Globus pallidus (tissue), 1 donor: ENCODE results near the gene NR1D1.

Source experiments
- DNase-seq: peaks from one replicate; pipeline ENCODE4 v3.0.0-alpha.2; 2015; ENCODE audit warnings: low spot score

NR1D1 gene

GRCh38 chr17:40075201-40075941, 25.0 kb downstream of the NR1D1 start:
- DNase-seq: peak; percentile 89

GRCh38 chr17:40074871-40075200, 25.6 kb downstream of the NR1D1 start:
- no peak for DNase-seq

GRCh38 chr17:40074175-40074512, 26.2 kb downstream of the NR1D1 start:
- DNase-seq: no peak

GRCh38 chr17:40073454-40074174, 26.8 kb downstream of the NR1D1 start:
- DNase-seq: peak; percentile 67

GRCh38 chr17:40072735-40073346, 27.5 kb downstream of the NR1D1 start:
- no peak for DNase-seq

- peak; percentile 97 for DNase-seq
Measured at GRCh38 chr17:40072040-40072734, 28.2 kb downstream of the NR1D1 start.

GRCh38 chr17:40071313-40072039, 28.9 kb downstream of the NR1D1 start:
- peak; percentile 82 for DNase-seq

GRCh38 chr17:40070709-40071312, 29.6 kb downstream of the NR1D1 start:
- DNase-seq: no peak

GRCh38 chr17:40069751-40070708, 30.4 kb downstream of the NR1D1 start:
- DNase-seq: peak; percentile 57

GRCh38 chr17:40068917-40069750, 31.3 kb downstream of the NR1D1 start:
- peak; percentile 96 for DNase-seq

- DNase-seq: no peak
Measured at GRCh38 chr17:40068584-40068916, 31.8 kb downstream of the NR1D1 start.

- DNase-seq: peak; percentile 60
Measured at GRCh38 chr17:40068129-40068581, 32.2 kb downstream of the NR1D1 start.

- no peak for DNase-seq
Measured at GRCh38 chr17:40067710-40068109, 32.7 kb downstream of the NR1D1 start.

GRCh38 chr17:40065769-40066510, 34.4 kb downstream of the NR1D1 start:
- no peak for DNase-seq

- peak; percentile 61 for DNase-seq
Measured at GRCh38 chr17:40064971-40065768, 35.2 kb downstream of the NR1D1 start.

- DNase-seq: peak; percentile 77
Measured at GRCh38 chr17:40063901-40064531, 36.4 kb downstream of the NR1D1 start.

- no peak for DNase-seq
Measured at GRCh38 chr17:40063187-40063771, 37.1 kb downstream of the NR1D1 start.
